T-helper 22 cell (primary cell): ENCODE data around the gene UBE4A.

Experiments
- DNase-seq: peaks from one replicate; pipeline ENCODE4 v3.0.0-alpha.2; 2020; ENCODE audit warnings: low read depth

The UBE4A gene

DNA sequence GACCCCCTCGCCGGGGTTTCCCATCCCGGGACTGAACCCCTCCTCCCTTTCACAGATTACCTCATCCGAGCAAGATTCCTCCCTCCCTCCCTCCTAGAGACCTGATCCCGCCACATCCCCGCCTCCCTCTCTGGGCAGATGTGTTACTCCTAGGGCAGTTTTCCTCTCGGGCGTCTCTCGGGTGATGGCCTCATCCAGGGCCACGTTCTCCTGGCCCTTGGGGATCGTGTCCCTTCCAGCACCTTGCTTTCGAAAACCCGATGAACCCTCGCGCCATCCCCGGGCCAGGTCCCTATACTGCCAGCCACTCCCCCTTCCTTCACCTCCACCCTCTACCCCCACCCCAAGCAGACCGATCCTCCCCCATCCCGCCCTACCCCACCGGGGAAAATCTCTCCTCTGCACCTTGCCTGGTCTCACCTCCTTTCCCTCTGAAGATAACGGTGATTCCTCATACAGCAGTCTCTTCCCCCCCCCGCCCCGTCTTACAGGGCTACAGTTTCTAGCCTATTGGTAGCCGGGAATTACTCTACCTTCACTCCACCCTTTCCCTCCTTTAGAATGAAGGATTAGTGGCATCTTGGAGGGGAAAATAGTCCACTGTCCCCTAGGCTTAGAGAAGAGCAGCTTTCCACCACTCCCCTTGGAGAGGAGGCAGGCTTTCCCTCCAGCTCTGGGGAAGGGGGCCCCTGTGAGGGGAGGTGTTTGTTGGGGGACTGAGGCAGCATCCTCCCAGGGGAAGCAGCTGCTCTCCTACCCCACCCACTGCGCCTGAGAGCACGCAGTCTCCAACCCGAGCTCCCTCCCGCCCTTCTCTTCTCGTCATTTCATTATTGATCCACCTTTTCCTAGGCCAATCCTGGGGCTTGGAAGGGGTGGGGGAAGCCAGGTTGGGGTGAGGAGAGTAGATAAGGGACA is 78.1 kb downstream of the UBE4A start:
- peak; percentile 50 for DNase-seq

DNA sequence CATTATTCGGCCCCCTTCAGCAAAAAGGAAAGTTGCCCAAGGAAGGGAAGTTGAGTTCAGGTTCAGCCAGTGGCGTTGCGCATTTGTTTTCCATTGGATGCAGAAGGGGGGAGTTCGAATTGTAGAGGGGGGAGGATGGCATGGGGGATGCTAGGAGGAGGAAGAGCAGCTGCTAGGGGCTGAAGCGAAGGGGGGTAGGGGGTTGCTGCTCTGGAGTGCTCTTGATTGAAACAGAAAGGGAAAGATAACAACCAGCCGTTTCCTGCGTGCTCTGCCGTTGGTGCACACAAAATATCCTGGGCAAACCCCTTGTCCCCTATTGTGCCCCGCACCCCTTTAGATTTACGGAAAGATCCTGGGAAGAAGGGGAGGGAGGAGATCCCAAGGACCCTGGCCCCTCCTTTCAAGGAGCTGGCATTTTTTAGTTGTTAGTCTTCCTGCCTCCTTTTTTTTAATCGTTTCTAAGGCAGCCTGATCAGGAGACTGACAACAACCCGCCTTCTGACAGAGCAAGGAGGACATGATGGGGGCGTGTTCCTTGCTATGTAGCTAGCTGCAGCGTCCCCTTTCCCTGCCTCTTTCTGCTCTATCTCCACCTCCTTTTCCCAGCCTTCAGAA is 79.0 kb downstream of the UBE4A start:
- DNase-seq: peak; percentile 51

DNA sequence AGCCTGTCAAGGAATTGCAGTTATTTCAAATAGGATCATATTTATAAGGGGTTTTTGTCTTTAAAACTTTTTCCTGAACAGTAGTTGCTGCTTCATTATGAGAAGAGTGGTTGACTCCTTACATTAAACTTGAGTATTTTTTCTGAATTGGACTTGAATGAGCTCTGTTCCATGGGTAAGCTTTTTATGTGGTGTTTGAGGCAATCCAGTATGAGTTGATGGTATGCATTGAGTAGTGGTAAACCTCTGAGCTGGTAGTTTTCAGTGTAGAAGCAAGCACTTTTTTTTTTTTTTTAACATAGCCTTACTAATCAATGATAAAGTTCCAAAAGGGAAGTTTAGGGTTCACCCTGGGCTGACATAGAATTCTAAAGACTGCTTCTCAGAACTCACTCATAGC is 80.2 kb downstream of the UBE4A start:
- DNase-seq: no peak

DNA sequence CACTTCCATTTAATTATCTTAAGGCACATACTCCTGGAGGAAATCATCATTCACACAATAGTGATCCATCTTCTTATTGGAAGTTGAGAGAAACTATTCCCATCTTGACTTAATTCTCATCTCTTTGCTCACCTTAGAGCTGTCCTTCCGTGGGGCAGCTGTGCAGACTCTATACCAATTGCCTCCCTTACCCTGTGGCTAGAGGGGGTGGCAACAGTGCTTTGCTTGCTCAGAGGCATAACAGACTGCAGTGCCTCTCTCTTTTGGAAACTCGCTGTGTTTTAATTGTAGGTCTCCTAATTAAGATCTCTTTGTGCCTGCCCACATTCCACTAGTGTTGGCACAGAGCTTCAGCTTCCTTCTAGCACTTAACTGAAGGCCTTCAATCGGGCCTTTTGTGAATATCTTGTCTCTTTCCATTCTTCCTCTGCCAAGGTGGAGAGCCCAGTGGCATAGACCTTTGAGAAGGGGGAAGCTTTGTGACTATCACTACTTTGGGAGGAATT is 82.4 kb downstream of the UBE4A start:
- DNase-seq: no peak

DNA sequence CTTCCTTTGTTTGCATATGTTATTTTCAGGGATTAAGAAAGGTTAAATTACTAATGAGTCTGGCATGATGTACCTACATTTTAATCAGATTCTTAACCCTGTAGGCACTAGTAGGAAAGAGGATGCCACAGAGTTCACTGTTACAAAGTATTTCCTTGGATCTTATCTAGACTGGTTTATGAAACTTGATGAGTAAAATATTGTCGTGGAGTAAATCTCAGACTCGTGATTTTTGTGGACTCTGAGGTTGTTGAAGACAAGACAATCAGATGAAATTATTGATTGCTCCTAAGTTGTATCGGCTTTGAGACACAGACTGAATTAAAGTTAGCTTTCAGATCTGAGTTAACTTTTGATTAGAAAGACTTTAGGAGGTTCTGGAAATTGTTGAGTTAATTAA is 82.9 kb downstream of the UBE4A start:
- DNase-seq: no peak

DNA sequence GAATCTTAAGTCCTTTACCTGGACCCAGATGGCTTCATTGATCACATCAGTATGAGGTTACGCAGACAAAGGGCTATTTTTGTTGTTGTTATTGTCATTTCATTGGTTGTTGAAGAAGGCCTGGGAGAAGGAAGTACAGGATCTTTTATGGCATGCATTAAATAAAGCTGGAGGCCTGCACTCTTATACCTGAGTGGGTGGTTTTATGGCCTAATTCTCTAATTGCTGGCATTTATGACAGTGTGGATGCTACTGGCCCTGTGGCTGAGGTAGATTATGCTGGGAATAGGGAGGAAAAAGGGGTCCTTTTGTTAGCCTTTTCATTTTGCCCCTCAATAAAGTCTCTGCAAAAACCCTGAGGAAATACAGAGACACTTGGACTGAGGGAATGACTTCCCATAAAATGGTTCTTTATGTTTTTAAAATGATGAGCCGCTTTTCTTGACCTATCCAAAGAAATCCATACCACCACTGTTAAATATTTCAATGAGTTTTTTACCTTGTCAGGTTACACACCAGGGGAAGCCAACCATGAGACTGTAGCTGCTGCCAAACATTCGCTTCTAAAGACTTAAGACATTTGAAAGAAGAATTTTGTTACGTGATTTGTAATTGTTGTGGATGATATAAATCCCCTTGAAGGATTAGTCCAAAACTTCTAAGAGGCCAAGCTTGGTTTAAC is 83.6 kb downstream of the UBE4A start:
- no peak for DNase-seq

DNA sequence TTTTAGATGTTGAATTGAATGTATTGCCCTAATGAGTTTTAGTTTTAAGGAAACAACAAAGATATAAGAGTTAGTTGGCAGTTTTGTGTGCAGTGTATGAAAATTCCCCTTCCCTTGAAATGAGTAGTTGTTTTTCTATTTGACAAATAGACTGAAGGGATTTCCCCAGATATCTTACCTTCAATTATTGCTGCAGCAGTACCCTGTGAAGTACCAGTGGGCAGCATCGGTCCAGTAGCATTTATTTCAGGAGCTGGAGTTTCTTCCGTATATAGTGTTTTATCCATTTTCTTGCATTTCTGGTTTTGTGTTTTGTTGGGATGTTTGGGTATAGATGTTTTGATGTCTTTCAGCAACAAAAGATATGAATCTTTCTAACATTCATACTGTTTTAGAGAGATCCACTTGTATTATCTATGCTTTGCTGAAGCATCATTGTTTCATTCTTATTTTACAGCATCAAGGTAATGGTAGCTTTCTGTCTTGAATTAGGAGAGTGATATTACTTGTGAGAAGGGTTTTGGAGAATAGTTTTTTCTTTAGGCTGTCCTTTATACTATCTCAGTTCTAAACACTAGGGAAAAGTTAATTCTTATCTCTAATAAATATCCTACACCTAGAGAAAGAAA is 84.3 kb downstream of the UBE4A start:
- DNase-seq: no peak

DNA sequence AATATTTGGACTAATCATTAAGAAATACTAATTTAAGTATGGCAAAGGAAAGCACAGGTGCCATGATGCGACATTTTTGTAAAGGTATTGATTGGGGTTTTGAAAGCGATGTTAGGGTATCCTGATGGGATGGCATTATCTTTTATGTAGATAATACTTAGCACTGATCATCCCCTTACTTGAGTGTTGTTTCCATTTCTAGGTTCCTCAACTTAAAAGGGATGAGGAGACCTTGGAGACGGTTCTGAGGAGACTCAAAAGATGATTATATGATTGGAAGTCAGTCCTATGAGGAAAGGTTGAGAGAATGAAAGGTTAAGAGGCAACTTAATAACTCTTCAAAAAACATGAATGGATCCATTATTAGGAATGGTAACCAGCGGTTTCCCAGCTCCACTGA is 88.0 kb downstream of the UBE4A start:
- no peak for DNase-seq

DNA sequence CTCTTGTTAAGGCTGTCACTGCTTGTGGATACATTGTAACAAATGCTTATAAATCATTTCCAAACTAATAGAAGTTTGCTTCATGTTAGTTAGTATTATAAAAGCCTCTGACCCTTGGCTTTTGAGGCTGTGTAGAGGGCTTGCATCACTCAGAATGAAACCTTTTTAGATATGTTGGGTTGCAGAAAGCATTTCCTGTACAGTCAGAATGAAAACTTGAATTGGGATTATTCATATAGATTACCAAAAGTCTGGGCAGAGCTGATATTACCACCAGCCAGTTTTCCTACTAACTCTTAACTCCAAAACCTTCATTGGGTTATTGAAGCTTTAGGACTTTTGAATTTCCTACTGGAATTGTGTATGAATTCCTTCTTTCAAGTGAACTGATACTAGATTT is 88.9 kb downstream of the UBE4A start:
- DNase-seq: no peak
